ENCODE results near the gene DLG1. TPM values are rescaled to one million over a fixed set of nuclear protein-coding genes. Genes with fewer than 3 reads are reported as not detected.

The DLG1 gene
- total and polyA plus RNA-seq, 2 of the 4 experiments (the other 2 are of a cell fraction) = 21.2 to 57.7 TPM

DNA sequence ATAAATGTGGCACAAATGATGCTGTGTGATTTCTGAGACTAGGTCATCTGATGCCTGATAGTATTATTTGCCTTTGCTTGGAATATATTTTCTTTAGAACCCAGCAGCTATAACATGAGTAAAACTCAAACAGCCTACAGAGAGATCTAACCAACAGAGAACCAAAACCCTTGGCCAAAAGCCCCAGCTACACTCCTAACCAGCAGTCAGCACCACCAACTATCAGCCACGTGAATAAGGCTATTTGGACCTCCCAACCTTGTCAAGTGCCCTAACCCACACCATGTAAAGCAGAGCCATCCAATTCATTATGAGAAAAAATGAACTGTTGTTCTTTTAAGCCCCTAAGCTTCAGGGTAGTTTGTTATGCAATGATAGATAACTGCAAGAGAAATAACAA is 154.2 kb downstream of the DLG1 start:
- Histone ChIP-seq H3K4ac (ENCODE audit: low read depth, low read length) (no peak overlapping the region), H3K9ac (ENCODE audit: low read depth, low read length) (no peak overlapping the region), H3K18ac (ENCODE audit: low read depth, low read length) (no peak overlapping the region), H3K9me1 (ENCODE audit: insufficient read depth, low read length) (0 out of 2 replicates have a peak, but pooled peaks cover 8% of the 10 kb centered on the region), H4K20me1 (ENCODE audit: insufficient read depth, low read length) (no peaks in the 10 kb centered on the region; the same call in 1 of the 2 replicates), H3K27ac (ENCODE audit: insufficient read depth, low read length) (no peak overlapping the region), H2BK15ac (ENCODE audit: low read depth, low read length) (no peak overlapping the region), H2BK120ac (ENCODE audit: low read depth, low read length) (no peak overlapping the region), H3K4me3 (ENCODE audit: insufficient read depth, low read depth, low read length) (no peak overlapping the region), H2AFZ (replicated peaks; ENCODE audit: low read length, poor library complexity) (no peak overlapping the region), H3K56ac (ENCODE audit: extremely low read depth, insufficient read depth, low read length) (no peak overlapping the region), H3K4me2 (ENCODE audit: low read depth, low read length) (no peak overlapping the region), H4K5ac (ENCODE audit: low read depth, low read length) (no peak overlapping the region), H3K14ac (replicated peaks; ENCODE audit: low read depth, low read length) (no peak overlapping the region), H2AK9ac (replicated peaks; ENCODE audit: low read depth, low read length, poor library complexity) (no peak overlapping the region), H2BK5ac (ENCODE audit: low read depth, low read length, poor library complexity, severe bottlenecking) (no peak overlapping the region), H3K27me3 (ENCODE audit: control insufficient read depth, insufficient read depth, low read length) (no peaks in the 10 kb centered on the region), H4K91ac (ENCODE audit: insufficient read depth, low read depth, low read length) (no peak overlapping the region), H3K9me3 (ENCODE audit: control insufficient read depth, insufficient read depth, low read length) (no peaks in the 10 kb centered on the region), H4K8ac (ENCODE audit: low read depth in 2 of 2, low read length in 2 of 2) (no peak overlapping the region), H3K4me1 (ENCODE audit: control insufficient read depth, insufficient read depth, low read length) (no peaks in the 10 kb centered on the region), H3K23ac (ENCODE audit: low read depth, low read length) (no peak overlapping the region), H2BK20ac (ENCODE audit: low read depth, low read length) (no peak overlapping the region), H3K79me1 (ENCODE audit: low read depth in 1 of 2, low read length in 2 of 2) (peaks cover 16 to 27% of the 10 kb centered on the region in 2 experiments; a peak in 2 of 4 replicates), H2AK5ac (ENCODE audit: low read depth, low read length) (no peak overlapping the region), H3K36me3 (ENCODE audit: control insufficient read depth, insufficient read depth, low read length) (peaks cover 2% of the 10 kb centered on the region; the same call in 1 of the 2 replicates)
- POLR2A ChIA-PET (ENCODE audit: unreplicated experiment) = no interaction called here
- no TSS peak for BruUV-seq (replicated peaks)
- ATAC-seq (ENCODE audit: low read depth) (no peak), DNase-seq (no peak)
- TF ChIP-seq POLR2A (IDR thresholded peaks at IDR 0.05; ENCODE audit: low read depth, low read length) = no peak
- TF ChIP-seq SMC3 (IDR thresholded peaks at IDR 0.05; ENCODE audit: low read depth, low read length) = no peak
- TF ChIP-seq RCOR1 (IDR thresholded peaks at IDR 0.05; ENCODE audit: insufficient replicate concordance, low read length) = no peak
- no peak for TF ChIP-seq RAD21 (IDR thresholded peaks at IDR 0.05; ENCODE audit: low read length)
- TF ChIP-seq MAFK (IDR thresholded peaks at IDR 0.05; ENCODE audit: low read depth, low read length) = no peak
- CTCF ChIA-PET = no interaction called here
- dilution Hi-C loops (cut with HindIII; ENCODE audit: low sequenced_read_pairs, unreplicated experiment) = no loop called here
- intact Hi-C loops (cut with micrococcal nuclease) = no loop called here
- in situ Hi-C loops (cut with MboI; ENCODE audit: low sequenced_read_pairs) = no loop called here
- WGBS, 2 experiments (ENCODE audit: extremely low coverage in 2 of 2, insufficient read length in 1 of 2) = no CpG with 5 or more reads among the region's 1 CpG

All from IMR-90 (cell line).